GM23338 (cell line): ENCODE results near the gene PEX16. TPM values are rescaled to one million over a fixed set of nuclear protein-coding genes. Genes with fewer than 3 reads are reported as not detected.

Source experiments
- ATAC-seq: fragments of 200-7000 bp; cut with Tn5 transposase; 3 replicates; pipeline ENCODE4 v1.9.1; 2020
- DNase-seq: peaks from one replicate; pipeline ENCODE4 v3.0.0-alpha.2; 2015; ENCODE audit warnings: low spot score
- H2AFZ ChIP-seq: fragments of 200-600 bp; sonication (generic); 2 replicates; pipeline ENCODE4 v1.8.0; 2016; ENCODE audit warnings: antibody characterized with exemption, mild to moderate bottlenecking, moderate library complexity
- H3F3A ChIP-seq: fragments of 200-600 bp; sonication (generic); replicated peaks from 2 replicates; pipeline ENCODE4 v1.8.0; 2017; ENCODE audit warnings: antibody characterized with exemption, mixed run types, low read depth
- H3K27ac ChIP-seq: fragments of 200-600 bp; sonication (generic); 2 replicates; pipeline ENCODE4 v1.6.1; 2016; ENCODE audit warnings: low read depth
- H3K27me3 ChIP-seq: fragments of 200-600 bp; sonication (generic); 2 replicates; pipeline ENCODE4 v1.8.0; 2016; ENCODE audit warnings: mild to moderate bottlenecking, mixed run types, moderate library complexity; ENCODE audit not compliant: insufficient read depth
- H3K36me3 ChIP-seq: fragments of 200-600 bp; sonication (generic); 2 replicates; pipeline ENCODE4 v1.8.0; 2016; ENCODE audit warnings: mild to moderate bottlenecking; ENCODE audit not compliant: insufficient read depth
- H3K4me1 ChIP-seq: fragments of 200-600 bp; sonication (generic); 2 replicates; pipeline ENCODE4 v1.8.0; 2016; ENCODE audit warnings: mild to moderate bottlenecking, moderate library complexity; ENCODE audit not compliant: insufficient read depth
- H3K4me2 ChIP-seq: fragments of 200-600 bp; sonication (generic); 2 replicates; pipeline ENCODE4 v1.7.1; 2017; ENCODE audit warnings: mixed run types
- H3K4me3 ChIP-seq: fragments of 200-600 bp; sonication (generic); 2 replicates; pipeline ENCODE4 v1.6.1; 2016; ENCODE audit warnings: mixed run types
- H3K79me2 ChIP-seq: fragments of 200-600 bp; sonication (generic); replicated peaks from 2 replicates; pipeline ENCODE4 v1.8.0; 2017; ENCODE audit warnings: mild to moderate bottlenecking; ENCODE audit not compliant: insufficient read depth
- H3K9me2 ChIP-seq: fragments of 200-600 bp; sonication (generic); 2 replicates; pipeline ENCODE4 v1.8.0; 2017; ENCODE audit not compliant: insufficient read depth
- H4K20me1 ChIP-seq: fragments of 200-600 bp; sonication (generic); replicated peaks from 2 replicates; pipeline ENCODE4 v1.8.0; 2017; ENCODE audit warnings: mild to moderate bottlenecking; ENCODE audit not compliant: insufficient read depth
- H3K27ac Mint-ChIP-seq: 2 replicates; pipeline ENCODE4 v1.8.0; 2020; ENCODE audit warnings: inconsistent platforms, mild to moderate bottlenecking, moderate library complexity, mixed read lengths
- H3K27me3 Mint-ChIP-seq: 3 replicates; pipeline ENCODE4 v1.8.0; 2022; ENCODE audit warnings: low read depth, mild to moderate bottlenecking, moderate library complexity, mixed read lengths, inconsistent platforms; ENCODE audit not compliant: insufficient read depth, poor library complexity
- H3K36me3 Mint-ChIP-seq: 3 replicates; pipeline ENCODE4 v1.8.0; 2021; ENCODE audit warnings: low read depth, mild to moderate bottlenecking, inconsistent platforms, moderate library complexity, mixed read lengths
- H3K4me1 Mint-ChIP-seq: 3 replicates; pipeline ENCODE4 v1.8.0; 2020; ENCODE audit warnings: mild to moderate bottlenecking, inconsistent platforms, mixed read lengths
- H3K4me3 Mint-ChIP-seq: 3 replicates; pipeline ENCODE4 v1.8.0; 2021; ENCODE audit warnings: moderate library complexity, mild to moderate bottlenecking, inconsistent platforms, mixed read lengths
- H3K9me3 Mint-ChIP-seq: 3 replicates; pipeline ENCODE4 v1.8.0; 2020; ENCODE audit warnings: moderate library complexity, mild to moderate bottlenecking, inconsistent platforms, mixed read lengths
- CREB1 ChIP-seq: fragments of 250-450 bp; sonication (Bioruptor Pico); IDR thresholded peaks from 2 replicates; pipeline ENCODE4 v1.5.0; 2020; ENCODE audit warnings: low read depth, mild to moderate bottlenecking, moderate library complexity
- ETS1 ChIP-seq: IDR thresholded peaks from 2 replicates; pipeline ENCODE4 v1.6.1; 2016; ENCODE audit warnings: antibody characterized with exemption
- NANOG ChIP-seq: IDR thresholded peaks from 2 replicates; pipeline ENCODE4 v1.6.1; 2016; ENCODE audit warnings: antibody characterized with exemption, borderline replicate concordance
- POLR2AphosphoS5 ChIP-seq: IDR thresholded peaks from 2 replicates; pipeline ENCODE4 v1.6.1; 2016; ENCODE audit warnings: antibody characterized with exemption, low read depth
- ZNF462 ChIP-seq: fragments of 250-450 bp; sonication (Bioruptor Pico); IDR thresholded peaks from 2 replicates; pipeline ENCODE4 v1.5.0; 2020; ENCODE audit warnings: mild to moderate bottlenecking, moderate library complexity
- long read RNA-seq: library from polyadenylated mRNA; unstranded; transcript quantifications from one replicate; pipeline ENCODE4 v2.0.0, GENCODE V29; 2020; ENCODE audit not compliant: unreplicated experiment
- polyA plus RNA-seq: library from polyadenylated mRNA; unstranded; fragments of >200 nt; fragmentation: Nextera tagmentation; extraction: Ambion mirVana; gene quantifications from 2 replicates; pipeline ENCODE4 v1.2.1, GENCODE V29; 2016
- total RNA-seq: library from RNA; depleted of rRNA; stranded (reverse); fragments of >200 nt; shearing (Covaris generic); gene quantifications from 2 replicates; pipeline ENCODE4 v1.2.3, GENCODE V29; 2014; rRNA removed

Gene PEX16
- 22.4 and 34.1 TPM in 2 replicates for total RNA-seq
- polyA plus RNA-seq: 23.3 and 27.6 TPM in 2 replicates
- long read RNA-seq, transcript PEX16-202 (11 exons, 1,335 nt): major isoform, 37 of 48 reads
- long read RNA-seq, partial matches to known transcripts: 2 of 48 reads
- long read RNA-seq, other reads (novel, unspliced or antisense): 5 of 48 reads

GRCh38 chr11:45917623-45918330 lies at the start of gene PEX16:
Gene PEX16 (minus strand): TSS chr11:45917877. CDS start chr11:45917811, 66 bp downstream.
- Histone ChIP-seq H3K4me2 (peak within 1 kb of the TSS; percentile 93), H3K4me1 (peaks cover 32% of the 10 kb centered on the region), H3K4me3 (peak within 1 kb of the TSS; percentile 95), H3K27me3 (peaks cover 9% of the 10 kb centered on the region; the same call in 1 of the 2 replicates), H4K20me1 (no peaks in the 10 kb centered on the region; the same call in none of the 2 replicates), H3K27ac (peak within 1 kb of the TSS; percentile 73), H3K36me3 (no peaks in the 10 kb centered on the region), H3F3A (peaks cover 23% of the 10 kb centered on the region), H2AFZ (peak within 1 kb of the TSS; percentile 93), H3K79me2 (peaks cover 8% of the 10 kb centered on the region), H3K9me2 (no peaks in the 10 kb centered on the region)
- peaks cover 3% of the 10 kb centered on the region; the same call in 1 of the 3 replicates for H3K36me3 Mint-ChIP-seq
- H3K4me1 Mint-ChIP-seq: peaks cover 27% of the 10 kb centered on the region
- peak; percentile 98 for DNase-seq
- H3K4me3 Mint-ChIP-seq: peak within 1 kb of the TSS; percentile 96
- ATAC-seq: peak; percentile 45
- no peaks in the 10 kb centered on the region for H3K9me3 Mint-ChIP-seq
- H3K27me3 Mint-ChIP-seq: peaks cover 32% of the 10 kb centered on the region
- peak within 1 kb of the TSS; percentile 97 for H3K27ac Mint-ChIP-seq
- TF ChIP-seq NANOG (no peak), POLR2AphosphoS5 (peak; percentile 65), ETS1 (peak; percentile 58; the same call in 1 of the 2 replicates), CREB1 (peak; percentile 48; the same call in 1 of the 2 replicates), ZNF462 (CRISPR knock-in tag) (no peak)
